HG03342 (cell line): ENCODE data around the gene ITPRIPL1.
"Not testable (repeated sequence)": the region's sequence is repeated elsewhere in the genome, so short reads cannot be mapped to it uniquely, and the experiment has no call there.

ENCODE experiments used
- ATAC-seq: cut with Tn5 transposase; IDR thresholded peaks from one replicate; pipeline ENCODE4 v1.9.1; 2021; ENCODE audit warnings: mild to moderate bottlenecking, moderate library complexity; ENCODE audit not compliant: unreplicated experiment

The ITPRIPL1 gene, protein sequence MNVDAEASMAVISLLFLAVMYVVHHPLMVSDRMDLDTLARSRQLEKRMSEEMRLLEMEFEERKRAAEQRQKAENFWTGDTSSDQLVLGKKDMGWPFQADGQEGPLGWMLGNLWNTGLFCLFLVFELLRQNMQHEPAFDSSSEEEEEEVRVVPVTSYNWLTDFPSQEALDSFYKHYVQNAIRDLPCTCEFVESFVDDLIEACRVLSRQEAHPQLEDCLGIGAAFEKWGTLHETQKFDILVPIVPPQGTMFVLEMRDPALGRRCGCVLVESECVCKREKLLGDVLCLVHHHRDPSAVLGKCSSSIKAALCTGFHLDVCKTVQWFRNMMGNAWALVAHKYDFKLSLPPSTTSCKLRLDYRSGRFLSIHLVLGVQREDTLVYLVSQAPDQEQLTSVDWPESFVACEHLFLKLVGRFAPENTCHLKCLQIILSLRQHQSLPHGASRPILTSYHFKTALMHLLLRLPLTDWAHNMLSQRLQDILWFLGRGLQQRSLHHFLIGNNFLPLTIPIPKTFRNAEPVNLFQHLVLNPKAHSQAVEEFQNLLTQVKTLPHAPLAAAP

DNA sequence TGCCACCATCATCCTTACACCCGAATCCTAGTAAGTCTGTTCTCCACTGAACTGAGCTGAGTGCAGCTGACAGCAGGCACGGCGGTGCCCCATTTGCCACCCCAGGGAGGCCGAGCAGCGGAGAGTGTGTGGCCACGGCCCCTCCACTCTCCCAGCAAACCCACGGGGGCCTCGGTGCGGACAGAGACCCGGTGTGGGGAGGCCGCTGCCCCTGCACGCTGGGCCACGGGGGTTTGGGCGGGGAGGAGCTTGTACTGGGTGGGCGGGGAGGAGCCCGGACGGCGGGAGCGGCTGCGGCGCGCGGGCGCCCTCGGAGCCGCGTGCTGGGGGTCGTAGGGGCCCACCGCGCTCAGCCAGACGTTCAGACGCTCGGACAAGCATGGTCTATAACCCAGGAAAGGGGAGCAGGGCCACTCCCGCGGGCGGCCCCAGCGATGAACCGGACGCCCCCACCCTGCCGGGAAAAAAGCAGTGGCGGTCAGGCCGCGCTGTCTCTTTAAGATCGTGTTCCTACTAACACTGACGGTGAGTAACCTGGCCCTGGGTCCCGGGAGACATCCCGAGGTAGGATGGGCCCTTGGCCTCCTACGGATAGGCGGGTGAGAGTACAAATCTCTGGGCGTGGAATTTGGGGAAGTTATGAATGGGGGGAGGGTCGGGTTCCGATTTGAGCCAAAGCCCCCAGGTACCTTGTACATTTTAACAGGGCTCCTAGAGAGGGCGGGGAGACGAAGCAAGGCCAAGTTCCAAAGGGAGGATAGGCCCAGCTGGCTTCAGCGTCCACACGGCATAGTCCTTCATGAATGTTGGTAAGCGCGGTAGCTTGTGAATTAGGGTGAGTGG, at the start of gene ITPRIPL1:
ITPRIPL1 (plus strand) TSS at position 277 of the 843 bp plus-strand sequence; CDS start at position 800, 523 bp downstream.
- ATAC-seq, result no peak

DNA sequence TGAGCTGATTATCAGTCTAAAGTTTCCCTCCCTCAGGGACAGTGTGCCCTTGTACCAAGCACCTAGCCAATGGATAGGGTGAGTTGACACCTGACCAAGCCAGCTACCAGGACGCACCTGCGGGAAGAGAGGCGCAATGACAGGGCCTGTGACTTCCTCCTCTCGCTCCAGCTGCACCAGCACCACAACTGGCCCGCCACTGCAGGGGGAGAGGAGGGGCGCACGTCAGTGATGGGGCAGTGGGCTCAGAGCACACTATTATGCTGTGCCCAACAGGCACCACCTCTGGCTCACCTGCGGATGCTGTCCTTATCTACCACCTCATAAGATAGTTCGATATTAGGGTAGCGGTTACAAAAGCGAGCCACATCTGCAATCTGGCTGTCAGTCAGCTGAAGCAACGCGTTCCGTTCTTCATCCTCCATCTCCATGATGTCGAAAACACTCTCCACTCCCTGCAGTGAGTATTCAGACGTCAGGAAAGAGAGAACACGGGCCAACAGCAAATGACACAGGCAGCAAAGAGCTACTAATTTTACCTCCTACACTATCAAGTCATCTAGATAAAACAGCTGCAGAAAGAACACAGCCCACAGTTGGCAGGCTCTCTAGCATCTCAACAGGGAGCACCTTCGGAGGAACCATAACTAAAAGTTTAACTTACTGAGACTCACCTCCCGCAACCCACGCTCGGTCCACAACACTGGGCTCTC, 48.2 kb upstream of the ITPRIPL1 start:
- no peak for ATAC-seq

GRCh38 chr2:96287273-96287856, 37.8 kb upstream of the ITPRIPL1 start:
- no peak for ATAC-seq

DNA sequence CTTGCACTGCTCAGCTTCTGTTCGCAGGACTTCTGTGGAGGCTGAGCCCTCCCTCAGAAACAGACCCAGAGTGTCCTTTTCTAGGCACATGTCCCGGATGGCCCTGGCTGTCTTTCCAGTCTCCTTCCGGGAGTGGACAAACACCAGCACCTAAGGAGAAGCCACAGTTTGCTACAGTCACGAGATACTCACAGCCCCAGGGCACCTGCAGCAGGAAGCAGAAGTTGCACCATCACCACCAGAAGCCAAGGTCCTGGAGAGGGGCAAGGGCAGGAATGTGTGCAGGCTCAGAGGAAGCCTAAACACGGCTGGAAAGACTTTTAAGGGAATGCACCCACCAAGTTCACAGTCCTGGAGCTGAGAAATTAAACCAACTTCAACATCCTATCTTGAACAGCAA, 33.4 kb upstream of the ITPRIPL1 start:
- no peak for ATAC-seq

GRCh38 chr2:96294271-96294670, 30.8 kb upstream of the ITPRIPL1 start:
- ATAC-seq, result not testable (repeated sequence)

DNA sequence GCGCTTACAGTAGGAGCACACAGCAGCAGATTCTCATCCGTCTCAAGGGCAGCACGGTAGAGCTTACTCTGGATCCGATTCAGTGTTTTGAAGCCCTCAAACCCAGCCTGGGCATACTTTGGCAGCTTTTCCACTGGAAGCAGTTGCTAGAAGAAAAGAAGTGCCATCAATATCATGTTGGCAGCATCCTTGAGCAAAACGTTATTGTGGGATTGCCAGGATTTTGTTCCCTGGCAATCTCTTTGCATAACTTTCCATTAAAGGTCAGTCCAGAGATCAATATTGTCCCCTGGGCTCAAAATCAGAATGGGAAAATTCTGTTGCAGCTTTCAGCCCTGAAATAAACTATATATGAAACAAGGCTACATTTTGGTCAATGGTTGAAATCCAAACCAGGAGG, 28.2 kb upstream of the ITPRIPL1 start:
- ATAC-seq, result no peak

GRCh38 chr2:96301865-96302264, 23.3 kb upstream of the ITPRIPL1 start:
- no peak for ATAC-seq

- no peak for ATAC-seq
Measured at GRCh38 chr2:96304606-96305005, 20.5 kb upstream of the ITPRIPL1 start.

DNA sequence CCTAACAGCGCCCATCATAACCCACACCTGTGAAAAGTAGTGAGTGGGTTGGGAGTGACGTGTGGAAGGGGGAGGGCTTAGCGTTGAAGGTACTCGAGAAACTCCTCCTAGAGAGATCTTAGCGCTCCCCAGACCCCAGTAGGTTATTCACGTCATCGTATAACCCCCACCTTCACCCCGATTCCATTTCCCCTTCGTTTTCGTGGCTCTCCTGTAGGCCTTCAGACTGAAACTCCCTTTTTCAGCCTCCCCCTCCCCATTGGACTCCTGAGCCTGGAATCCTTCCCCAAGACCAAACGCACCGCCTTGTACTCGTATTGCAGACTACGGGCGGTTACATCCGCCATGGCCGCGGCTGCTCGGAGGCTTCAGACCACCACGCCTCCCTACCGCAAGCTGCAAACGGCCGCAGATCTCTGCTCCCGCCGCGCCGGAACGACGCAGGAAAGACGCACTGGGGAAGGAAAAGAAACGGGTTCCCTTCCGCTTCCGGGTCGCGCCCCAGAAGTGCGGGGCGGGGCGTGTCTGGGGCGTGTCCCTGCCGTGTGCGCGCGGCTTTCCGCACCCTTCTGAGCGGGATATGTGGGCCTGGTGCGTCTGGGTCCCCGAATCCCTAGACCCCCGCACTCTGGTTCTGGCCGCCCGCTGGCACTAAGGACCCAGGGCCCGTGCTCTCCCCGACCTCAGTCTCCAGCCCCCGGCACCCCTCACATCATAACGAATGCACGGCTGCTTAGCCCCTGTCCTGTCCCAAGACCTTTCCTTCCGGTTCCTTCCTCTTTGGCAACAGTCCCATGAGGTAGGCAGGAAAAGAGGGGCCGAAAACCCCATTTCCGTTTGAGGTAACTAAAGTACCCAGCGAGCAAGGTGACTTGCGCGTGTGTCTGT, 19.8 kb upstream of the ITPRIPL1 start, which contains the start of gene SNRNP200:
SNRNP200 (minus strand) TSS at position 456 of the 888 bp plus-strand sequence; CDS start at position 347, 109 bp downstream.
- ATAC-seq, result peak; percentile 87

DNA sequence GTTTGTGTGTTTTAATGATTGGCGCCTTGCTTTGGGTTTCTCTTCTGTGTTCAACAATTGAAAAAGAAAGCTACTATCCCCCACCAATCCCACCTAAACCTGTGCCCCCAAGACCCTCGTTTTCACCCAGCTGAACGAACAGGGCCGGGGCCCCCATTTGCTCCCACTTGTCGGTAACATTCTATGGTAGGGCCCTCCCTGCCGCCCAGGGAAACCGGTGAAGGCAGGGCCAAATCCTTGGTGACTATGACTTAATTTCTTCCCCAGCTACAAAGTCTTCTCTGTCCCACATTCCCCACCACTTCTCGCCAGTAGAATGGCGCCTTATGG, 19.2 kb upstream of the ITPRIPL1 start:
- ATAC-seq, result no peak

- ATAC-seq, result no peak
Measured at GRCh38 chr2:96306370-96306769, 18.7 kb upstream of the ITPRIPL1 start.

DNA sequence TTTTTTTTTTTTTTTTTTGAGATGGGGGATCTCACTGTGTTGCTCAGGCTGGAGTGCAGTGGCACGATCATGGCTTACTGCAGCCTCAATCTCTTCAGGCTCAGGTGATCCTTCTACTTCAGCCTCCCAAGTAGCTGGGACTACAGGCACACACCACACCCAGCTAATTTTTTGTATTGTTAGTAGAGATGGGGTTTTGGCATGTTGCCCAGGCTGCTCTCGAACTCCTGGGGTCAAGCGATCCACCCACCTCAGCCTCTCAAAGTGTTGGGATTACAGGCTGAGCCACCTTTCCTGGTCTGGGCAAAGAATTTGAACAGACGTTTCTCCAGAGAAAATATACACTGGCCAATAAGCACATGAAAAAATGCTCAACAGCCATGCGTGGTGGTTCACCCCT, 16.9 kb upstream of the ITPRIPL1 start:
- ATAC-seq, result no peak

GRCh38 chr2:96315005-96315399, 10.1 kb upstream of the ITPRIPL1 start:
- ATAC-seq, result no peak

- ATAC-seq, result no peak
Measured at GRCh38 chr2:96315400-96316071, 9.6 kb upstream of the ITPRIPL1 start.

GRCh38 chr2:96316999-96317398, 8.1 kb upstream of the ITPRIPL1 start:
- ATAC-seq, result no peak

DNA sequence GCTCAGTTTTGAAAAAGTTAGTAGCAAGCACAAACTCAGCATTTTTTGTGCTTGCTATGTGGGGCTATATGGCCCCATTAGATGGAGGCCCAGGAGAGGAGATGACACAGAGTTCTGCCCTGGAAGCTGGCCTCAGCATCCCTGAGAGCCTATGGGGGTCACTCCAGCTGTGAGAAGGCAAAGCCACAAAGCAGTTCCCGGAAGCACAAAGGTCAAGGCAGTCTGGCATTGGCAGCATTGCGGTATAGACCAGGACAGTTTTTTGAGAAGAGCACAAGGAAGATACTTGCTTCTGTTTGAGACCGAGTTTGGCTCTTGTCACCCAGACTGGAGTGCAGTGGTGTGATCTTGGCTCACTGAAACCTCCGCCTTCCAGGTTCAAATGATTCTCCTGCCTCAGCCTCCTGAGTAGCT, 7.5 kb upstream of the ITPRIPL1 start:
- ATAC-seq, result no peak

DNA sequence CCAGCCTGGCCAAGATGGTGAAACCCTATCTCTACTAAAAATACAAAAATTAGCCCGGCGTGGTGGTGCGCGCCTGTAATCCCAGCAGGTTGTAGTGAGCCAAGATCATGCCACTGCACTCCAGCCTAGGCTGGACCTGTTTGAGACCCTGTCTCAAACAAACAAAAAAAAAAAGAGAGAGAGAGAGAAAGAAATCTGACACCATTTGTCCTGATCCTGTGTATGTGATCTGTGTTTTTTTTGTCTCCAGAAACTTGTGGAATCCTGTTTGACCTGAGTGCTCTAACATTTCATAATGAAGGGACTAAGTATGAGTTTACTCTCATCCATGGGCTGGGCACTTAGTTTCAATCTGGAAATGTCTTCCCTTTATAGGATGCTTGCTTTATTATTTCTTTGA, 6.4 kb upstream of the ITPRIPL1 start:
- no peak for ATAC-seq

GRCh38 chr2:96319396-96319795, 5.7 kb upstream of the ITPRIPL1 start:
- ATAC-seq, result no peak

- no peak for ATAC-seq
Measured at GRCh38 chr2:96320326-96320725, 4.8 kb upstream of the ITPRIPL1 start.
